Activated CD4-positive, alpha-beta T cell treated with anti-CD3 and anti-CD28 coated beads for 4 hours (primary cell): Measurements from ENCODE around the gene PAAF1.
"Not testable (repeated sequence)": the region's sequence is repeated elsewhere in the genome, so short reads cannot be mapped to it uniquely, and the experiment has no call there.

Experiments used
- DNase-seq, 2 donors: peaks; one replicate each; pipeline ENCODE4 v3.0.0-alpha.2; 2020

PAAF1 gene

GRCh38 chr11:73883856-73884255 lies 7.1 kb downstream of the PAAF1 start:
- no peak for DNase-seq

- DNase-seq = no peak
Measured at GRCh38 chr11:73888244-73888643, 11.4 kb downstream of the PAAF1 start.

DNA sequence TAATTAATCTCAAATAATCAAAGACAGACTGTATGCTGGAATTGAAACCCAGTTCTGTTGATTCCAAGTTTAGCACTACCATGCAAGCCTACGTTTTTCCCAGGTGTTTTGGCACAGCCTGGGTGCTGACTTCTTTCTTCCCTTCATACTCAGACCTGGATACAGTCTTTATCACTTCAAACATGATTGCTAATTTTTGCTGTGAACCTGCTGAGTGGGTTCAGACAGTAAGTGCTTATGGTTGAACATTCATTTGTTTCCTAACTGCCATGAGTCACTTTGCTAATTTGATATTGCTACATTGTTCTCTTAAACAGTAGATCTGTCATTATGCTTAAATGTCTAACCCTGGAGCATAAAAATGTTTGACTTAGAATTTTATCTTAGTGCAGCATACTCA lies 12.2 kb downstream of the PAAF1 start:
- no peak for DNase-seq

DNA sequence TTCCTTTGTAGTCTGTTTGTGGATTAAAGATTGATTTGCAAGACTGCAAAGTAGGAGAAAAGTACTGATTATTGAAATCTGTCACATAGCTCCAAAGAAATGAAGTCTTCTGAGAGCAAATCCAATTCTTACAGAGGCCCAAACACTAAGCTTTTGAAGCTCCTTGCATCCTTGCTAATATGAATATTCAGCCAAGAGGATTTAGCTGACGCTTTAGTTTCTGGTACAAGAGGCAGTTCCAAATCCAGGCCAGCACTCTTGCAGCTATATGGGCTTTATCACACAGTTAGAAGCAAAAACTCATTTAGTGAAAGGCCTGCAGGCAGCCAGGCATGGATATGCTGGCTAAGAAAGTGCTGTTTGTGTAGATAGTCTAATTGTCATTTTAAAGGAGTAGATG lies 12.7 kb downstream of the PAAF1 start:
- DNase-seq = no peak

GRCh38 chr11:73893041-73893440 lies 16.2 kb downstream of the PAAF1 start:
- no peak for DNase-seq

DNA sequence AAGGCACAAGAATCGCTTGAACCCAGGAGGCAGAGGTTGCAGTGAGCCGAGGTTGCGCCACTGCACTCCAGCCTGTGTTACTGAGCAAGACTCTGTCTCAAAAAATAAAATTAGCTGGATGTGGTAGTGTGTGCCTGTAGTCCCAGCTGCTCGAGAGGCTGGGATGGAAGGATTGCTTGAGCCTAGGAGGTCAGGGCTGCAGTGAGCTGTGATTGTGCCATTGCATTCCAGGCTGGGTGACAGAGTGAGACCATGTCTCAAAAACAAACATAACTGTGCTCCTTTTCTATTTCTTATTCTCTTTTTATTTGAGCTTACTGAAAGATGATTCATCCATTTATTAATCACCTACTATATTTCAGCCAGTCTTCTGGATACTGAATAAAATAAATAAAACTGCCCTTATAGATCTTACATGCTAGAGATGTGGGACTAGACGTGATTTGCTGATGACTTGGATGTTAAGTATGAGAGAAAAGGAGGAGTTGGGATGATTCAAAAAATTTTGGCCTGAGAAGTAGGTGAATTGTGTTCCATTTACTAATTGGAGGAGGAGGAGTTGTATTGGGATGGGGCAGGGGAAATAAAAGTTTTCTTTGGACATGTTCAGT lies 18.0 kb downstream of the PAAF1 start:
- DNase-seq = no peak

GRCh38 chr11:73902303-73902702 lies 25.5 kb downstream of the PAAF1 start:
- DNase-seq = no peak

GRCh38 chr11:73907191-73907590 lies 30.4 kb downstream of the PAAF1 start:
- DNase-seq = peak in 1 of 2 donors; percentile 2

GRCh38 chr11:73912026-73912425 lies 35.2 kb downstream of the PAAF1 start:
- no peak for DNase-seq

GRCh38 chr11:73913472-73913871 lies 36.7 kb downstream of the PAAF1 start:
- DNase-seq = no peak

DNA sequence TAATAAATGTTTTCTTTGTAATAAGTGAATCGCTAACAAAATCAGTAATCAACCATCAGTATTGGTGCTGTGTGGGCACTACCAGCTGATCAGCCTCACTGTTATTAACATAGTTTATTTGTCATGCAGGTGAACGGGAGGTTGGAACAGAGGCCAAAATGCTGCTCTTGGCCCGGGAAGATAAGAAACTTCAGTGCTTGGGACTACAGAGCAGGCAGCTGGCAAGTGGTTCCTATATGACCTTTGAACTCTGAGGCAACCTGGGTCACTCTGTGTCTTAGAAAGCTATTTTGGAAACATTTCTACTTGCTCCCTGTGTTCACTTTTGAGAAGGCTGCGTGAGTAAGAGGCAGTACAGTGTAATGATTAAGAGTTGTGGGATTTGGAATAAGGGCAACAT lies 37.5 kb downstream of the PAAF1 start:
- no peak for DNase-seq

GRCh38 chr11:73916435-73916834 lies 39.6 kb downstream of the PAAF1 start:
- no peak for DNase-seq

GRCh38 chr11:73921180-73921579 lies 44.4 kb downstream of the PAAF1 start:
- DNase-seq = no peak

DNA sequence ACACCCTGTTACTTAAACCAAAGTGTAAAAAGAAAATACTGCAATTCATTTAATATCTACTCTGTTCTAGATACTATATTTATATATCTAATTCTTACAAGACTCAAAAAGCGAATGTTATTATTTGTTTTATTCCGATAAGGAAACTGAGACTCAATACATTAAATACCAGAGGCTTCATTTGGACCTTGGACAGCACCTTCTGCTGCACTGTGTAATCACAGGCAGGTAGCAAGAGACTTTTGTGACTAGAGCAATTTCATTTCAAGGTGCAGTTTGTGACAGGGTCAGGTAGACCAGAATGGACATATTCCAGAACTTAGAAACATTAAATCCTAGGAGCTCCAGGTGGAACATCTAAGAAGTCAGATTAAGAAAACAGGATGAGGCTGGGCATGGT lies 52.6 kb downstream of the PAAF1 start:
- no peak for DNase-seq

GRCh38 chr11:73931039-73931645 lies 54.3 kb downstream of the PAAF1 start:
- DNase-seq = no peak

- no peak for DNase-seq
Measured at GRCh38 chr11:73931951-73932350, 55.2 kb downstream of the PAAF1 start.

DNA sequence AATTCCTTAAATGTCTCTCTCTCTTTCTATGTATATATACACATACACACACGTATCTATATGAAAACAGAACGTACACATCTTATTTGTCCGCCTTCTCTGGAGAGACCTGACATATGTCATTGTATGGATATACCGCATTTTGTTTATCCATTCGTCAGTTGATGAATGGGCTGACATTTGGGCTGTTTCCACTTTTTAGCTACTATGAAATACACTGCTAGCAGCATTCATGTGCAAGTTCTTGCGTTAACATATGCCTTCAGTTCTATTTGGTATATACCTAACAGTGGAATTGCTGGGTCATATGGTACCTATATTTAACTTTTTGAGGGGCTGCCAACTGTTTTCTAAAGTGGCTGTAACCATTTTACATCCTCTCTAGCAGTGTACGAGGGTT lies 56.0 kb downstream of the PAAF1 start:
- no peak for DNase-seq

DNA sequence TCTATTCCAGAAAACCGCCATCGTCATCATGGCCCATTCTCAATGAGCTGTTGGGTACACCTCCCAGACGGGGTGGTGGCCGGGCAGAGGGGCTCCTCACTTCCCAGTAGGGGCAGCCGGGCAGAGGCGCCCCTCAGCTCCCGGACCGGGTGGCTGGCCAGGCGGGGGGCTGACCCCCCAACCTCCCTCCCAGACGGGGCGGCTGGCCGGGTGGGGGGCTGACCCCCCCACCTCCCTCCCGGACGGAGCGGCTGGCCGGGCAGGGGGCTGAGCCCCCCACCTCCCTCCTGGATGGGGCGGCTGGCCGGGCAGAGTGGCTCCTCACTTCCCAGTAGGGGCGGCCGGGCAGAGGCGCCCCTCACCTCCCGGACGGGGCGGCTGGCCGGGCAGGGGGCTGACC lies 59.2 kb downstream of the PAAF1 start:
- DNase-seq = not testable (repeated sequence)

DNA sequence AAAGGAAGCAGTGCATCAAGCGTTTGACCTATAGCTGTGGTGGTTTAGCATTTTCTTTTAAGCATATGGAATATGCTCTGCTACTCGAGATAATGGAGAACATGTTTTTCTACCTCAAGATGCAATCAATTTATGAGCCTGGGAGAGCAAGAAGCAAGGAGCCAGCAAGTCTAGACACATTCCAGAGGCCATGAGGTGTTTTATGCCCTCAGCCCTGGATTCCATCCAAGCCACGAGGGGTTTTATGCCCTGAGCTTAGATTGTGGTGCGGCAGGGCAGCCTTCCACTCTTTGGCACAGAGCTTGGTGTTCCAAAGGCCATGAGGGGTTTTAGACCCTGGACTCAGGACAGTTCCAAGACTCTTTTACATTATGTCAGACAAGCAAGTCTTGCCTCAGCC lies 62.3 kb downstream of the PAAF1 start:
- DNase-seq = no peak

GRCh38 chr11:73940801-73941570 lies 64.2 kb downstream of the PAAF1 start:
- DNase-seq = no peak

GRCh38 chr11:73942010-73942409 lies 65.2 kb downstream of the PAAF1 start:
- no peak for DNase-seq

DNA sequence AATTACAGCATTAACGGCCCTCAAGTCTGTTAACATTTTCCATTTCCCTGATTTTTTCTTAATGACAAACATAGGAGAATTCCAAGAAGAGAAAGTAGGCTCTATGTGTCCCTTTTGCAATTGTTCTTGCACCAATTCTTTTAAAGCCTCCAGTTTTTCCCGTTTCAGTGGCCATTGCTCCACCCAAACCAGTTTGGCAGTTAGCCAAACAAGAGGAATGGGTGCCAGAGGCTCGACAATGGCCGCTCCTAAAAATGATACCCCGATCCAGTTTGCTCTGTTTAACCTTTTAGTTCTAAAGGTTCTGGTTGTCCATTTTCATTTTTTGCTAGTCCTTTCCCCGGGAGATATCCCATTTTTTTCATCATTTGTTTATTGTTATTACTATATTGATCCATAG lies 67.3 kb downstream of the PAAF1 start:
- no peak for DNase-seq

DNA sequence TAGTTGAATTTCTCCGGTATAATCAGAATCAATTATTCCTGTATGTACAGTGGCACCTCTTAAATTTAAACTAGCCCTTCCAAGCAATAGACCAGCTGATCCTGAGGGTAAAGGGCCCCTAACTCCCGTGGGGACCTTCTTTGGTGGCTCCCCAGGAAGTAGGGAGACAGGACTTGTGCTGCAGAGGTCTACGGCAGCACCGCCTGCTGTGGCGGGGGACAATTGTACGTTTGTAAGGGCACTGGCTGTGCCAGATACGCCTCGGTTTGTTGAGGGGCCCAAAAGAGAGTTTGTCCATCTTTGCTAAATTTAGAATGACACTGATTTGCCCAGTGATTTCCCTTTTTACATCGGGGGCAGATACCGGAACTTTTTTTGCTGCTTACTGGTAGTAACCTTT lies 68.1 kb downstream of the PAAF1 start:
- DNase-seq = no peak

DNA sequence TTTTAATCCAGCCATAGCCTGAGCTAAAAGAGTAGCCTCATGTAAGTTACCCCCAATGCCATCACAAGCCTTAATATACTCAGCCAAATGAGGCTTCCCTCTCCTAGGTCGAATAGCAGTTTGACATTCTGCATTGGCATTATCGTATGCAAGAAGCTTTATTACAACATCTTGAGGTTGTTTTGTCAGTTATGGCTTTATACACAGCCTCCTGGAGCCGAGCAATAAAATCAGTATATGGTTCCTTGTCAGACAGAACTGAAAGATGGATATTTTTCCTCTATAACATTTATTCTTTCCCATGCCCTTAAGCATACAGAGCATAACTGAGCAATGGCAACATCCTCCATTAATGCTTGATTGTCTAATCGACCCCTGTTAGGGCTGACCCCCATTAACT lies 68.6 kb downstream of the PAAF1 start:
- no peak for DNase-seq
